GM21786 (cell line): ENCODE measurements around the gene TP53RK.

ENCODE experiments used
- ATAC-seq: cut with Tn5 transposase; IDR thresholded peaks from one replicate; pipeline ENCODE4 v1.9.1; 2021; ENCODE audit not compliant: unreplicated experiment

The TP53RK gene

GRCh38 chr20:46640536-46641311, 48.5 kb downstream of the TP53RK start:
- no peak for ATAC-seq

DNA sequence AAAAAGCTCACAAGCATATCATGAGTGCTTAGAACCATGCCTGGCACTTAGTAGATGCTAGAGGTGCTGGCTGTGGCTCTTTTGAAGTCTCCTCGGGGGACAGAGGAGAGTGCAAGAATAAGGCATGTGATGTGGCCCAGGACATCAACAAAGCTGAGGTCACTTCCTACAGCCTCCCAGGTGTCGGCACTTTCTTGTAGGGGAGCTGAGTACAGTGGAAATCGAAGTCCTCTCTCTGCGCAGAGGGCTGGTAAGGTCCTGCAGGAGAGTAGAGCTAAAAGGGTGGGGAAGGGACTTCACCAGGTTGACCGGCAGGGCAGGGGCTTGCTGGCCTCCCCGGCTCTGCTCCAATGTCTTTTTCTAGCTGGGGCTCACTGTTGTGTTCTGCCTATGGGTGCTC, 49.2 kb downstream of the TP53RK start:
- no peak for ATAC-seq

DNA sequence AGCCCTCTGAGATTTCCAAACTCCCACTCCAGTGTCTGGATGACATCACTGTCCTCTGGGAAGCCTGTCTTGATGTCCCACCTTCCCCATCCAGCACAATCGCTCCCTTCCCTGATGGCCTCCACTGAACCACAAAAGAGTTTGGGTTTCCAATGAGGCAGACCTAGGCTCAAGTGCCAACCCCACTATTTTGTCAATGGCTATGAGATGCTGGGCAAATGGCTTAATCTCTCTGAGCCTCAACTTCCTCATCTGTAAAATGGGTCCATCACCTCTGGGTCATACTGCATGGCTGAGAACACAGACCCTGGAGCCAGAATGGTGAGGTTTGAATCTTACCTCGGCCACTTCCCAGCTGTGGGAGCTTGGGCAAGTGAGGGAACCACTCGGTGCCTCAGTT, 49.7 kb downstream of the TP53RK start:
- no peak for ATAC-seq

DNA sequence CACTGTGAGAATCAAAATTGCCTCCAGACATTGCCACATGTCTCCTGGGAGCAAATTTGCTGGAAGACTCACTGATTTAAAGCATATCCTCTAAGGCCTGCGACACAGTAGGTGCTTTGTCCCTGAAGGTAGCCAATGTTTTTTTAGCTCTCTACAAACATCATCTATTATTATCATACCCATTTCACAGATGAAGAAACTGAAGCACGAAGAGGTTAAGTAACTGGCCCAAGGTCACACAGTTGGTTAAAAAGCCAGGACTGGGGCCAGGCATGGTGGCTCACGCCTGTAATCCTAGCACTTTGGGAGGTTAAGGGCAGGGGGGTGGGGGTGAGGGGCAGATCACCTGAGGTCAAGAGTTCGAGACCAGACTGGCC, 50.4 kb downstream of the TP53RK start:
- no peak for ATAC-seq

- no peak for ATAC-seq
Observed at GRCh38 chr20:46638134-46638897, 50.9 kb downstream of the TP53RK start.

GRCh38 chr20:46637427-46638133, 51.7 kb downstream of the TP53RK start:
- no peak for ATAC-seq

DNA sequence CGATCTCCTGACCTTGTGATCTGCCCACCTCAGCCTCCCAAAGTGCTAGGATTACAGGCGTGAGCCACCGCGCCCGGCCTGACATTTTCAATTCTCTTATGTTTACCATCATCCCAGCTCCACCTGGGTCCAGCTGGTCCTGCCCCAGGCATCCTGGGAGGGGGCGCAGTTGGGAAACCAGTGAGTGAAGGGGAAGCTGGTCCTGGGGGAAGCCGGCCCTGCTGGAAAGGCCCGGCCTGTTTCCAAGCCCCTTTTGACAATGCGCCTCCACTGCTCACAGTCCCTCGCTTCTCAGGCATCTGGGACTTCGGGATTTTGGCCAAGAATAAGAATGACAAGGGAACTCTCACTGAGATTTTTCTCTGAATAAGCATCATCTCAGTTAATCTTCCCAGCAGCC, 52.2 kb downstream of the TP53RK start:
- ATAC-seq: no peak

DNA sequence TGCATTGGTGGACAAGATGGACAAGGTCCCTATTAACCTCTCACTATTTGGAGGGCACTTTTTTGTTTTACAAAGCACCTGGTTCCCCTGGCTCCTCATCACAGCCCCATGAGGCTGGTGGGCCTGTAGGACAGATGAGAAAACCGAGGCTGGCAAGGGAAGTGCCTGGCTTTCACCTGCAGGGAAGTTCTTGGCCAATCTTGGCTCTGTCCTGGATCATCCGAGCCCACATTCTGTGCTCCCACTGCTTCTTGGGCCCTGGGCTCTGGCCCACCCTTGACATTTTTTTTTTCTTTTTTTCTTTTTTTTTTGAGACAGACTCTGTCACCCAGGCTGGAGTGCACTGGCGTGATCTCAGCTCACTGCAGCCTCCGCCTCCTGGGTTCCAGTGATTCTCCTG, 52.7 kb downstream of the TP53RK start:
- ATAC-seq: no peak

DNA sequence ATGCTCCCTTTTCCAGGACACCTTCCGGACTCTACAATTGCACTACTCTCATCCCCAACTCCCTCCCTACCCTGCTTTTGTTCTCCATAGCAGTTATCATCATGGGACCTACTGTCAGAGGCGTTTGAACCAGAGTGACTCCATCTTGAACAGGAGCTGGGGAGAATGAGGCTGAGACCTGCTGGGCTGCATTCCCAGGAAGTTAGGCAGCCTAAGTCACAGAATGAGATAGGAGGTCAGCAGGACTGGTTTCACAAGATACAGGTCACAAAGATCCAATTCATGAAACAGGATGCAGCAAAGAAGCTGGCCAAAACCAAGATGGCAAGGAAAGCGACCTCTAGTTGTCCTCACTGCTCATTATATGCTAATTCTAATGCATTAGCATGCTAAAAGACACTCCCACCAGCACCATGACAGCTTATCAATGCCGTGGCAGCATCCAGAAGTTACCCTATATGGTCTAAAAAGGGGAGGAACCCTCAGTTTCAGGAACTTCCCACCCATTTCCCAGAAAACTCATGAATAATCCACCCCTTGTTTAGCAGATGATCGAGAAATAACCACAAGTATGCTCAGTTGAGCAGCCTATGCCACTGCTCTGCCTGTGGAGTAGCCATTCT, 53.6 kb downstream of the TP53RK start:
- no peak for ATAC-seq

- ATAC-seq: no peak
Observed at GRCh38 chr20:46634528-46634927, 54.7 kb downstream of the TP53RK start.
